Peyer's patch (tissue), 4 donors: ENCODE measurements around the gene HABP4. TPM values are rescaled to one million over a fixed set of nuclear protein-coding genes. Genes with fewer than 3 reads are reported as not detected.
"Not testable (repeated sequence)": the region's sequence is repeated elsewhere in the genome, so short reads cannot be mapped to it uniquely, and the experiment has no call there.

Experiments used
- DNase-seq, 3 donors: peaks; one replicate each; pipeline ENCODE4 v3.0.0-alpha.2; 2017 to 2019
- H3K27ac ChIP-seq, 4 donors: fragments of 200-600 bp; sonication (generic); one replicate each; pipeline ENCODE4 v1.5.1; 2016 to 2019
- H3K27me3 ChIP-seq, 2 donors: fragments of 200-600 bp; sonication (generic); one replicate each; pipeline ENCODE4 v1.5.1; 2019
- H3K36me3 ChIP-seq, 3 donors: fragments of 200-600 bp; sonication (generic); one replicate each; pipeline ENCODE4 v1.5.1; 2016 to 2019
- H3K4me1 ChIP-seq, 4 donors: fragments of 200-600 bp; sonication (generic); one replicate each; pipeline ENCODE4 v1.5.1; 2016 to 2019
- H3K4me3 ChIP-seq, 4 donors: fragments of 200-600 bp; sonication (generic); 1 replicate in 3 of 4; 2 replicates in 1 of 4; pipeline ENCODE4 v1.5.1; 2016 to 2019; ENCODE audit warnings: mild to moderate bottlenecking in 1 of 4
- H3K9me3 ChIP-seq, 4 donors: fragments of 200-600 bp; sonication (generic); one replicate each; pipeline ENCODE4 v1.5.1; 2016 to 2019; ENCODE audit warnings: mild to moderate bottlenecking in 1 of 4
- POLR2A ChIP-seq, 2 donors: fragments of 450-650 bp; IDR thresholded peaks; one replicate each; pipeline ENCODE4 v1.5.1; 2017; ENCODE audit warnings: antibody characterized with exemption in 2 of 2, mild to moderate bottlenecking in 2 of 2, moderate library complexity in 2 of 2
- total RNA-seq, 4 donors: library from RNA; depleted of rRNA; stranded (reverse); fragments of >200 nt; gene quantifications; one replicate each; pipeline ENCODE4 v1.1.0, GENCODE V29; 2016
- TF ChIP-seq, protein P1 (sequence below), 6 experiments: fragments of 450-650 bp in 4 of 6; fragments of 200-600 bp in 2 of 6; sonication (generic) in 1 of 6; IDR thresholded peaks; one replicate each; pipeline ENCODE4 v1.5.1; 2017 to 2019; ENCODE audit warnings: antibody characterized with exemption in 6 of 6, mild to moderate bottlenecking in 3 of 6, moderate library complexity in 1 of 6

The HABP4 gene
- total RNA-seq, 4 donors from 2014 or later = 3.2 to 19.8 (median 5.1) TPM

DNA sequence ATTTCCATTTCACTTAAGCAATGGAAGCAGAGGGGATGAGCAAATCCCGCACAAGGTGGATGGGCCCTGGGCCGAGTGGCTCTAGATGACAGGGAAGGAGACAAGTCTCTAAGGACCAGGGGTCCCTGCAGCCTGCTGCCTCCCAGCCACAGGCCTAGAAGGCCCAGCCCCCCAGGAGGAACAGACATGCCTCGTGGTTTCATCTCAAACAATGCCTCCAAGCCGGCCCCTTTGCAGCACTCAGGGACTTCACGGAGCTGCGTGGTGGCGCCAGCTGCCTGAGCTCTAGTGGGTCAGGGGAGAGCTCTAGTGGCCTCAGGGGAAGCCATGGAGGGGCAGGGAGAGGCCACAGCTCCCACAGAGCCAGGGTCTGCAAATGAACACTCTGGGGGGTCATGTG lies 48.8 kb downstream of the HABP4 start:
- H3K4me3 ChIP-seq = no peak overlapping the region
- H3K27me3 ChIP-seq = no peaks in the 10 kb centered on the region
- H3K36me3 ChIP-seq = peaks cover 0 to 10% (median 0%) of the 10 kb centered on the region in 3 donors
- H3K9me3 ChIP-seq = no peaks in the 10 kb centered on the region
- no peak for DNase-seq
- no peak overlapping the region for H3K27ac ChIP-seq
- TF ChIP-seq, protein P1, sequence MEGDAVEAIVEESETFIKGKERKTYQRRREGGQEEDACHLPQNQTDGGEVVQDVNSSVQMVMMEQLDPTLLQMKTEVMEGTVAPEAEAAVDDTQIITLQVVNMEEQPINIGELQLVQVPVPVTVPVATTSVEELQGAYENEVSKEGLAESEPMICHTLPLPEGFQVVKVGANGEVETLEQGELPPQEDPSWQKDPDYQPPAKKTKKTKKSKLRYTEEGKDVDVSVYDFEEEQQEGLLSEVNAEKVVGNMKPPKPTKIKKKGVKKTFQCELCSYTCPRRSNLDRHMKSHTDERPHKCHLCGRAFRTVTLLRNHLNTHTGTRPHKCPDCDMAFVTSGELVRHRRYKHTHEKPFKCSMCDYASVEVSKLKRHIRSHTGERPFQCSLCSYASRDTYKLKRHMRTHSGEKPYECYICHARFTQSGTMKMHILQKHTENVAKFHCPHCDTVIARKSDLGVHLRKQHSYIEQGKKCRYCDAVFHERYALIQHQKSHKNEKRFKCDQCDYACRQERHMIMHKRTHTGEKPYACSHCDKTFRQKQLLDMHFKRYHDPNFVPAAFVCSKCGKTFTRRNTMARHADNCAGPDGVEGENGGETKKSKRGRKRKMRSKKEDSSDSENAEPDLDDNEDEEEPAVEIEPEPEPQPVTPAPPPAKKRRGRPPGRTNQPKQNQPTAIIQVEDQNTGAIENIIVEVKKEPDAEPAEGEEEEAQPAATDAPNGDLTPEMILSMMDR (IDR thresholded peaks at IDR 0.05) = no peak
- no peak for TF ChIP-seq POLR2A (IDR thresholded peaks at IDR 0.05)
- no peaks in the 10 kb centered on the region for H3K4me1 ChIP-seq

DNA sequence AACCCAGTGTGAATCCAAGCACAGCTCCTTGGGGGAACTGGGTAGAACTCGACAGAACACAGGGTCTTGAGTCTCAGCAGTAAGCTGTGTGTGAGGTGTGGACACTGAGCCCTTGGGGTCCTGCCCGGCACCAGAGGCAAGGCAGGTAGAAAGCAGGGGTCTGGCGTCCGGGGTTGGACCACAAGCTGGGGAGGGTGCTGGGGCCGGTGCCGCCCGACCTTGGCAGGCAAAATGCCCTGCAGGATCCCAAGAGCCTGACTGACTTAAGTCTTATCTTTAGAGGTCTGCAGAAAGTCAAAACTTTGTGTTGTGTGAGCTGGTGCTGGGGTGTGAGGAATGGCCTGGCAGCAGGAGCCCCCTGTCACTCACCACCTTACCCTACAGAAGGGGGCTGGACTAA lies 49.3 kb downstream of the HABP4 start:
- TF ChIP-seq, protein P1 (IDR thresholded peaks at IDR 0.05) = no peak
- no peak for TF ChIP-seq POLR2A (IDR thresholded peaks at IDR 0.05)
- DNase-seq = no peak
- H3K4me1 ChIP-seq = no peaks in the 10 kb centered on the region
- no peak overlapping the region for H3K27ac ChIP-seq
- peaks cover 0 to 12% (median 0%) of the 10 kb centered on the region in 3 donors for H3K36me3 ChIP-seq
- H3K4me3 ChIP-seq = no peak overlapping the region
- no peaks in the 10 kb centered on the region for H3K9me3 ChIP-seq
- no peaks in the 10 kb centered on the region for H3K27me3 ChIP-seq

DNA sequence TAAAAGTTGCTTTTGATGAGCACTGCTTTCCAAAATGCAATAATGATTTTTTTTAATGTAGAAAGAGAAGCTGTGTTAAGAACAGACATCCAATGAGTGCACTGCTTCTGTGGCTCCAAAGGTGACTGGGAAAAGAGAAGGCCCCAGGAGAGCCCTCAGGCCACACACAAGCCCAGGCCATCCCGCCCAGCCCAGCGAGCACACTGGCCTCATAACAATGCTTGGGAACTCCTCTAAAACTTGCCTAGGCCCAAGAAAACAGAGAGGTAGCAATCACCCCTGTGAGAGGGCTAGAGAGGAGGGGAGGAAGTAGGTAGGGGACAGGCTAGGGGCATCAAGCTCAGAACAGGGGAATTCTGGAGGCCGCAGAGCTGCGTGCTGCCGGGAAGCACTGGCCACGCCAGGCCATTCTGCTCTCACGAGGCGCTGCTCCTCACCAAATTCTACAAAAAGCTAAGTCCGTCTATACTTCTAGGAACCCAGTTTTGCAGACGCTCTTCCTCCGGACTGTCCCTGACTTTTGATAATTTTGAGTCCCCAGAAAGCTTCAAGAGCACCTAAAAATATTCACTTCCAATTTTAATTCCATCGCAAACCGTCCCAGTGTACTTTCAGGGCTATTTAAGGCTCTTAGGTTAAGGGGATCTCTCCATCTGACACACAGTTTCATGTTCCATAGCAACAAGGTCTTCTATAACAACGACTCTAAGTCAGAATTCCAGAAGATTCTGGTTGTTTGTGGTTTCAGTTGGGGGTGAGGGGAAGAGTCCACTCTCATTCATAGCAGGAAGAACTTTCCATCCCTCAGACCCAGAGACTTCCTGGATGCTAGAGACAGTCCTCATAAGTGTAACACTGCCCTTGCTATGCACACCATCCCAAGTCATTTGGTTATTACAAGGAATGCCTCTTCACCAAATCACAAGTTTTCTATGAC lies 51.0 kb downstream of the HABP4 start:
- Histone ChIP-seq H3K27ac (no peak overlapping the region), H3K27me3 (no peaks in the 10 kb centered on the region), H3K4me3 (no peak overlapping the region), H3K9me3 (no peaks in the 10 kb centered on the region), H3K36me3 (peaks cover 0 to 14% (median 0%) of the 10 kb centered on the region in 3 donors), H3K4me1 (no peaks in the 10 kb centered on the region)
- DNase-seq = no peak
- TF ChIP-seq, protein P1 (IDR thresholded peaks at IDR 0.05) = no peak
- TF ChIP-seq POLR2A (IDR thresholded peaks at IDR 0.05) = no peak

DNA sequence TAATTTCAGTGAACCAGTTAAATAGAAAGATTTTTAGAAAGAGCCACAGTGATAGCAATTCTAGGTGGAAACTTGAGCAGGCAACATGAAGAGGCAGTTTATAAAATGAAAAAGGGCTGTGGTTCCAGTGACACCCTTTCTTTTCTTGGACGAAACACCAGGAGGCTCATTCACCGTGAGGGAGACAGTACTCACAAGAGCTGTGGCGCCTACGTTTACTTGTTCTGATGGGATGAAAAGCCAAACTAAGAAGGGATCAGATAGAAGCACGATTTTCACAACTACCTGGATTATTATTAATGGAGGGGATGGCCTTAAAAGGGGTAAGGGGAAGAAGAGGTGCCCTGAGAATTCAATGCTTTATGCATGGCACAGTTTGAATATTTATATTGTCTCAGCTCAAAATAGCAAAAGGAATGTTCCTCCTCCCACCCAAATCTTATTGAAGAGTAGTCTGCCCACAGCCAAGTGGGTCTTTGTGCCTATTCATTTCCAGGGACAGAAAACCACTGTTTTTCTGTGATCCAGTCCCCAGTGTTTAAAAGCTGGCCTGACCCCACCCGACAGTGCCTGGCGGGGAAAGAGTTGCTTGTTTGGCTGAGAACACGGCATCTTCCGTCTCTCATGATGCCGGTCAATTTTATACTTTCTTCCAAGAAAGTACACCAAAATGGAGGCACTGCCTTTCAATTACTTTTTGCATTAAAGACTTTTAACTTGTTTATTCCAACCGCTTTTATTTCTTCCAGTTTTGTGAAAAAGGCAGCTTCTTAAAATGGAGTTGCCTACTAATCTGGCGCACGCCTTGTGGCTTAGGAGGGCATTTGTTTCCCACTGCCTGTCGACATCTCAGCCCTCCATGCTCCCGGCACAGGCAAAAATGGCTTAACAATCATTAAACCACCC lies 51.9 kb downstream of the HABP4 start:
- Histone ChIP-seq H3K36me3 (peaks cover 0 to 11% (median 0%) of the 10 kb centered on the region in 3 donors), H3K9me3 (no peaks in the 10 kb centered on the region), H3K4me3 (no peak overlapping the region), H3K4me1 (no peaks in the 10 kb centered on the region), H3K27ac (no peak overlapping the region), H3K27me3 (no peaks in the 10 kb centered on the region)
- DNase-seq = no peak
- TF ChIP-seq, protein P1 (IDR thresholded peaks at IDR 0.05) = no peak
- TF ChIP-seq POLR2A (IDR thresholded peaks at IDR 0.05) = no peak

DNA sequence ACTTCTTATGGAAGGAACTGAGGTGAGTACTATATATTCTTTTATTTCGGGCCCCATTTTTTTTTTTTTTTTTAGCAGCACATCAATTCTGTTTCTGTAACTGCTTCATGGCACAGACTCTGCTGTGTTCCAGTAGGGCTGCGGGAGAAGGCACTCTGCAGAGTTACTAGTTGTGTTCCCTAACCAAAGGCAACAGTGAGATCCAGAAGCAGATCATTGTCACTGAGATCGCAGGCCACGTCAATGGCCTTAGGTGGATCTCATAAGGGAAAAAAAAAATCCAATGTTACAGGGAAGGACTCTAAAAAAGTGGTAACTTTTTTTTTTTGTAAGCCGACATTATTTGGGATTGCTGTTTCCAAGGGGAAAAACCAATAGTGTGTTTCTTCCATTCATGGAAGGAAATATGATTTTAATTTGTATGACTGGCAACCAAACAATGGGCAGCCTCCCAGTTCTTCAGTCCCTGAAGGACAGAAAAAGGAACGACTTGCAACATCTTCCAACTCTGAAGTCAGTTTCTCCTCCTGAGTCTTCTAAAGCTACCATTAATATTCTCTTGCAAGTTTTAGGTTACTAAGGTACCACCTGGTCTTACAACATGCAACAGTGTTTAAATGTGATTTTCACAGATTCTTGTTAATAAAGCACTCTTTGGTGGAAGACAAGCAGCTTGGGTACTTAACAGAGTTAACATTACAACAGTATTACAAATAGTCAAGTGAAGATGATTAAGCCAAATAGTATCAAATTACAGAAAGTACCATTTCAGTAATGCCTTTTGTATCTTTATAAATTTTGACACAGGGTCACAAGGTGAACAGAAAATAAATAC lies 52.8 kb downstream of the HABP4 start:
- Histone ChIP-seq H3K4me3 (no peak overlapping the region), H3K27me3 (no peaks in the 10 kb centered on the region), H3K36me3 (peaks cover 0 to 11% (median 0%) of the 10 kb centered on the region in 3 donors), H3K4me1 (no peaks in the 10 kb centered on the region), H3K9me3 (no peaks in the 10 kb centered on the region), H3K27ac (no peak overlapping the region)
- no peak for DNase-seq
- no peak for TF ChIP-seq POLR2A (IDR thresholded peaks at IDR 0.05)
- TF ChIP-seq, protein P1 (IDR thresholded peaks at IDR 0.05) = no peak

DNA sequence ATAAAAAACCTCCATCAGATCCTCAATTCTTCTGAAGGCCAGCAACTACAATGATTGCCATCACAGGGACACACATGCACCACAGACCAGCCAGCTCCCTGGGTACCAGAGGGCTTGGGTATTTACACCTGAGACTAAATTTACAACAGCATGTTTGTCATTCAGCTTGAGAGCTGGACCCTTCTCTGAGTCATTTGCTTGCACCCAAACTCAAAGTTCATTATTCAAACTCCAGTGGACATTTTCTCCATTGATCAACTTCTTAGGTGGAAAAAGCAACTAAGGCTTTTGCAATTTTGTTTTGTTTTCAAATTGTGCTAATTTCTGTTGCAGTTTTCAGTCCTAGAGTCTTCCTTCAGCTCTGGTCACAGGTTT lies 53.4 kb downstream of the HABP4 start:
- not testable (repeated sequence) for H3K4me3 ChIP-seq, H3K27ac ChIP-seq, H3K4me1 ChIP-seq, H3K9me3 ChIP-seq, H3K27me3 ChIP-seq, DNase-seq
- peaks cover 0 to 11% (median 0%) of the 10 kb centered on the region in 3 donors for H3K36me3 ChIP-seq
